Neural progenitor cell (in vitro differentiated cells): ENCODE results near the gene HDAC4.

Source experiments
- CTCF ChIP-seq: fragments of 200-600 bp; sonication (generic); IDR thresholded peaks from 2 replicates; pipeline ENCODE4 v1.5.1; 2017; ENCODE audit warnings: antibody characterized with exemption, mild to moderate bottlenecking
- EZH2 ChIP-seq: fragments of 200-600 bp; sonication (generic); IDR thresholded peaks from 2 replicates; pipeline ENCODE4 v1.6.1; 2017; ENCODE audit warnings: antibody characterized with exemption, mild to moderate bottlenecking, moderate library complexity

- no peak for TF ChIP-seq CTCF
- no peak for TF ChIP-seq EZH2
Measured at GRCh38 chr2:239106966-239107365, 293.9 kb downstream of the HDAC4 start.
